Ovary (tissue), 9 donors: ENCODE data around the gene EEF1AKMT3. TPM values are rescaled to one million over a fixed set of nuclear protein-coding genes. Genes with fewer than 3 reads are reported as not detected.

Source experiments
- DNase-seq, 5 donors: peaks; one replicate each; pipeline ENCODE4 v3.0.0-alpha.2; 2019 to 2020
- H3K27ac ChIP-seq, 2 donors: fragments of 200-600 bp; one replicate each; pipeline versions ENCODE4 v1.5.1 to v1.8.0; 2019 to 2022
- H3K27me3 ChIP-seq: fragments of 200-600 bp; one replicate; pipeline ENCODE4 v1.8.0; 2022
- H3K36me3 ChIP-seq: fragments of 200-600 bp; sonication (generic); one replicate; pipeline ENCODE4 v1.5.1; 2019
- H3K4me1 ChIP-seq: one replicate; pipeline ENCODE4 v1.8.1; 2013; ENCODE audit warnings: mild to moderate bottlenecking, moderate library complexity; ENCODE audit not compliant: insufficient read depth
- H3K4me3 ChIP-seq: fragments of 200-600 bp; sonication (generic); one replicate; pipeline ENCODE4 v1.5.1; 2017
- H3K9me3 ChIP-seq, 2 donors: fragments of 200-600 bp in 1 of 2; sonication (generic) in 1 of 2; one replicate each; pipeline versions ENCODE4 v1.5.1 to v1.8.1; 2013 to 2019; ENCODE audit warnings: mild to moderate bottlenecking in 1 of 2, moderate library complexity in 1 of 2
- CTCF ChIP-seq, 3 donors: fragments of 450-650 bp in 2 of 3; fragments of 200-600 bp in 1 of 3; IDR thresholded peaks; one replicate each; pipeline versions ENCODE4 v1.5.1 to v1.8.0; 2016 to 2022; ENCODE audit warnings: antibody characterized with exemption in 3 of 3, mild to moderate bottlenecking in 1 of 3
- EP300 ChIP-seq: sonication (generic); formaldehyde crosslinking; IDR thresholded peaks from one replicate; pipeline ENCODE4 v1.6.1; 2017; ENCODE audit warnings: antibody characterized with exemption
- POLR2A ChIP-seq: fragments of 450-650 bp; IDR thresholded peaks from one replicate; pipeline ENCODE4 v1.6.1; 2017; ENCODE audit warnings: antibody characterized with exemption, mild to moderate bottlenecking, moderate library complexity
- WGBS, 3 donors: extraction: QIAGEN DNeasy Blood & Tissue Kit in 1 of 3; methylation state at CpG; one replicate each; pipeline versions ENCODE4 v1.1.5 to v1.1.7; 2013 to 2017; 5-methylcytosine and 5-hydroxymethylcytosine counted together
- intact Hi-C, 4 donors: fragments of 100-400 bp; cut with DNase I; formaldehyde crosslinking; loops; one replicate each; pipeline versions ENCODE4 v1.11.0 to v1.15.1; 2022 to 2023
- polyA plus RNA-seq, 2 donors: library from polyadenylated mRNA; stranded (reverse); fragments of 200-250 nt in 1 of 2; fragments of 350-450 nt in 1 of 2; fragmentation: Illumina TruSeq in 1 of 2; extraction: RNeasy Lipid Tissue Mini Kit (QIAGEN cat#74804) in 1 of 2; gene quantifications; one replicate each; pipeline ENCODE4 v1.2.3, GENCODE V29; 2013 to 2014
- total RNA-seq, 7 donors: library from RNA; depleted of rRNA in 2 of 7; stranded (reverse); fragments of >200 nt in 2 of 7; fragmentation: NEBNext Ultra II Directional in 3 of 7; extraction: Animal tissue kit (Norgen Biotek cat#: 25700) in 3 of 7; gene quantifications; one replicate each; pipeline versions ENCODE4 v1.1.0 to v1.2.4, GENCODE V29; 2016 to 2023
- donor health status: DM: no; HTN: no; CAD: no; lungs with moderate emphysema.
- donor health status: DM: no; HTN: no; CAD: no.
- donor health status: Bipolar disorder and iron deficiency.
- donor health status: DM: yes; HTN: yes; CAD: no.
- donor health status: DM: no; HTN: no; CAD: no.
- donor health status: DM: yes; HTN: yes; CAD: no.

Gene EEF1AKMT3
- total and polyA plus RNA-seq, 9 donors = 10.4 to 18.0 (median 15.0) TPM

GRCh38 chr12:57724003-57724935 lies 48.1 kb upstream of the EEF1AKMT3 start:
- Histone ChIP-seq H3K9me3 (no peaks in the 10 kb centered on the region), H3K27me3 (no peaks in the 10 kb centered on the region), H3K27ac (no peak overlapping the region), H3K4me1 (peaks cover 7% of the 10 kb centered on the region), H3K36me3 (no peaks in the 10 kb centered on the region), H3K4me3 (no peak overlapping the region)
- WGBS, 3 donors = 73 to 89% (median 81%) methylated on average over 12 of the region's 12 CpGs
- TF ChIP-seq CTCF (IDR thresholded peaks at IDR 0.05) (no peak), POLR2A (no peak), EP300 (no peak)
- DNase-seq = no peak
- intact Hi-C loops = no loop called here

- TF ChIP-seq POLR2A (no peak), EP300 (no peak), CTCF (IDR thresholded peaks at IDR 0.05) (no peak)
- H3K27me3 ChIP-seq = no peaks in the 10 kb centered on the region
- H3K27ac ChIP-seq = no peak overlapping the region
- no peak overlapping the region for H3K4me3 ChIP-seq
- peak in 1 of 5 donors; percentile 22 for DNase-seq
- WGBS, 3 donors = 35 to 50% (median 47%) methylated on average over 11 of the region's 11 CpGs
- no peaks in the 10 kb centered on the region for H3K36me3 ChIP-seq
- H3K4me1 ChIP-seq = peaks cover 7% of the 10 kb centered on the region
- intact Hi-C loops = no loop called here
- no peaks in the 10 kb centered on the region for H3K9me3 ChIP-seq
Observed at GRCh38 chr12:57724936-57725740, 47.3 kb upstream of the EEF1AKMT3 start.

GRCh38 chr12:57725851-57726150 lies 46.6 kb upstream of the EEF1AKMT3 start:
- Histone ChIP-seq H3K4me3 (peak overlapping the region; percentile 58), H3K4me1 (peaks cover 7% of the 10 kb centered on the region), H3K27ac (no peak overlapping the region), H3K36me3 (no peaks in the 10 kb centered on the region), H3K9me3 (no peaks in the 10 kb centered on the region), H3K27me3 (no peaks in the 10 kb centered on the region)
- WGBS, 3 donors = 0 to 12% (median 3%) methylated on average over 7 to 10 of the region's 10 CpGs
- intact Hi-C loops = no loop called here
- no peak for TF ChIP-seq EP300
- no peak for TF ChIP-seq POLR2A
- no peak for TF ChIP-seq CTCF (IDR thresholded peaks at IDR 0.05)
- no peak for DNase-seq

GRCh38 chr12:57726151-57726883 lies 46.1 kb upstream of the EEF1AKMT3 start:
- Histone ChIP-seq H3K9me3 (no peaks in the 10 kb centered on the region), H3K36me3 (no peaks in the 10 kb centered on the region), H3K27ac (no peak overlapping the region), H3K4me3 (peak overlapping the region; percentile 58), H3K27me3 (no peaks in the 10 kb centered on the region), H3K4me1 (peaks cover 7% of the 10 kb centered on the region)
- TF ChIP-seq POLR2A (no peak), CTCF (IDR thresholded peaks at IDR 0.05) (peak; percentile 43 to 73 (median 59))
- intact Hi-C loops = no loop called here
- peak; percentile 75 to 86 (median 85) for DNase-seq
- 3 to 11% (median 4%) methylated on average over 50 to 79 of the region's 79 CpGs for WGBS, 3 donors
